CD4-positive, alpha-beta T cell (primary cell): ENCODE measurements around the gene SWAP70. TPM values are rescaled to one million over a fixed set of nuclear protein-coding genes. Genes with fewer than 3 reads are reported as not detected.

Experiments
- ATAC-seq: fragments of 200-7000 bp; cut with Tn5 transposase; one replicate; pipeline ENCODE4 v1.10.0; 2022; ENCODE audit warnings: mild to moderate bottlenecking; ENCODE audit not compliant: poor library complexity
- CTCF ChIA-PET: fragments of 350-600 bp; sonication (Branson Sonifier 250); formaldehyde crosslinking; loops from one replicate; lab custom pipeline; 2021; ENCODE audit warnings: antibody characterized with exemption, inconsistent platforms; lab: Charles Lee
- POLR2A ChIA-PET: fragments of 350-600 bp; sonication (Branson Sonifier 250); formaldehyde crosslinking; loops from one replicate; lab custom pipeline; 2021; ENCODE audit warnings: antibody characterized with exemption, inconsistent platforms; lab: Charles Lee
- DNase-seq, 14 experiments: peaks; one replicate each; pipeline ENCODE4 v3.0.0-alpha.2; 2013 to 2020; ENCODE audit warnings: mixed read lengths in 2 of 14
- H3K27ac ChIP-seq, 2 donors: one replicate each; pipeline versions ENCODE4 v1.5.1 to v1.7.0; 2013; ENCODE audit warnings: low read length in 2 of 2, low read depth in 1 of 2, mild to moderate bottlenecking in 1 of 2
- H3K27me3 ChIP-seq, 2 experiments: 1 replicate in 1 of 2; 2 replicates in 1 of 2; pipeline versions ENCODE4 v1.6.1 to v1.7.0; 2013; ENCODE audit warnings: low read length in 2 of 2, control low read depth in 1 of 2, mild to moderate bottlenecking in 1 of 2, moderate library complexity in 1 of 2; ENCODE audit not compliant: insufficient read depth in 2 of 2, control insufficient read depth in 1 of 2
- H3K36me3 ChIP-seq: one replicate; pipeline ENCODE4 v1.6.1; 2013; ENCODE audit warnings: low read length, control low read depth; ENCODE audit not compliant: insufficient read depth
- H3K4me1 ChIP-seq: one replicate; pipeline ENCODE4 v1.6.1; 2013; ENCODE audit warnings: low read length, control low read depth; ENCODE audit not compliant: insufficient read depth
- H3K4me3 ChIP-seq: one replicate; pipeline ENCODE4 v1.5.1; 2013; ENCODE audit warnings: mild to moderate bottlenecking, low read length, moderate library complexity
- H3K9me3 ChIP-seq, 2 experiments: 1 replicate in 1 of 2; 2 replicates in 1 of 2; pipeline versions ENCODE4 v1.6.1 to v1.7.0; 2013; ENCODE audit warnings: low read length in 2 of 2, mild to moderate bottlenecking in 2 of 2, control low read depth in 1 of 2, moderate library complexity in 1 of 2; ENCODE audit not compliant: control insufficient read depth in 1 of 2, insufficient read depth in 1 of 2
- H3K27ac Mint-ChIP-seq: one replicate; pipeline ENCODE4 v1.8.0; 2020; ENCODE audit warnings: mixed read lengths
- H3K27me3 Mint-ChIP-seq: one replicate; pipeline ENCODE4 v1.8.0; 2021; ENCODE audit warnings: mixed read lengths
- H3K36me3 Mint-ChIP-seq: one replicate; pipeline ENCODE4 v1.8.0; 2021; ENCODE audit warnings: low read depth, mixed read lengths
- H3K4me1 Mint-ChIP-seq: one replicate; pipeline ENCODE4 v1.8.0; 2021; ENCODE audit warnings: low read depth, mixed read lengths
- H3K4me3 Mint-ChIP-seq: one replicate; pipeline ENCODE4 v1.8.0; 2020; ENCODE audit warnings: mild to moderate bottlenecking, mixed read lengths
- H3K9me3 Mint-ChIP-seq: one replicate; pipeline ENCODE4 v1.8.0; 2020; ENCODE audit warnings: mixed read lengths
- CTCF ChIP-seq: fragments of 200-600 bp; IDR thresholded peaks from one replicate; pipeline ENCODE4 v1.8.0; 2022; ENCODE audit warnings: antibody characterized with exemption, mild to moderate bottlenecking
- intact Hi-C, 2 experiments: fragments of 100-400 bp; cut with DNase I in 1 of 2; cut with micrococcal nuclease in 1 of 2; formaldehyde crosslinking; loops; one replicate each; pipeline versions ENCODE4 v1.15.1 to v1.9.0; 2023 to 2025; cut with DNase I, micrococcal nuclease
- total RNA-seq, 174 experiments: library from RNA in 2 of 174; stranded (reverse) in 2 of 174; gene quantifications; one replicate each; pipeline ENCODE4 v1.2.3 and lab custom pipeline; 2021 to 2026

The SWAP70 gene
- total RNA-seq, 2 experiments from 2014 or later, result 4.0 to 4.1 TPM

- DNase-seq (no peak), ATAC-seq (no peak)
- H3K36me3 Mint-ChIP-seq, result peaks cover 3% of the 10 kb centered on the region
- H3K4me1 Mint-ChIP-seq, result peaks cover 16% of the 10 kb centered on the region
- no peaks in the 10 kb centered on the region for H3K27me3 Mint-ChIP-seq
- no peak overlapping the region for H3K4me3 Mint-ChIP-seq
- no peaks in the 10 kb centered on the region for H3K9me3 ChIP-seq
- no peaks in the 10 kb centered on the region for H3K36me3 ChIP-seq
- no peaks in the 10 kb centered on the region for H3K4me1 ChIP-seq
- no peak overlapping the region for H3K4me3 ChIP-seq
- H3K27me3 ChIP-seq, result no peaks in the 10 kb centered on the region
- H3K27ac ChIP-seq, result no peak overlapping the region
- TF ChIP-seq CTCF, result no peak
- ChIA-PET POLR2A (no interaction called here), CTCF (interaction anchor here (1.0 kb wide), 1 partner anchor 13 kb away, joined by 3 read pairs; no protein-coding TSS in a partner anchor)
- intact Hi-C loops, result no loop called here
- no peaks in the 10 kb centered on the region for H3K9me3 Mint-ChIP-seq
- peak overlapping the region; percentile 9 for H3K27ac Mint-ChIP-seq
Measured at GRCh38 chr11:9720290-9720630, 56.4 kb downstream of the SWAP70 start.

- no peak overlapping the region for H3K4me3 Mint-ChIP-seq
- H3K27me3 ChIP-seq, result no peaks in the 10 kb centered on the region
- no peak for ATAC-seq
- no peak overlapping the region for H3K27ac Mint-ChIP-seq
- no peaks in the 10 kb centered on the region for H3K36me3 ChIP-seq
- no peaks in the 10 kb centered on the region for H3K9me3 ChIP-seq
- H3K4me1 Mint-ChIP-seq, result peaks cover 10% of the 10 kb centered on the region
- ChIA-PET POLR2A (no interaction called here), CTCF (no interaction called here)
- H3K4me1 ChIP-seq, result no peaks in the 10 kb centered on the region
- intact Hi-C loops, result no loop called here
- H3K27ac ChIP-seq, result no peak overlapping the region
- no peaks in the 10 kb centered on the region for H3K9me3 Mint-ChIP-seq
- no peak for TF ChIP-seq CTCF
- H3K36me3 Mint-ChIP-seq, result no peaks in the 10 kb centered on the region
- no peaks in the 10 kb centered on the region for H3K27me3 Mint-ChIP-seq
- no peak for DNase-seq
- H3K4me3 ChIP-seq, result no peak overlapping the region
Measured at GRCh38 chr11:9722023-9722422, 58.1 kb downstream of the SWAP70 start.

DNA sequence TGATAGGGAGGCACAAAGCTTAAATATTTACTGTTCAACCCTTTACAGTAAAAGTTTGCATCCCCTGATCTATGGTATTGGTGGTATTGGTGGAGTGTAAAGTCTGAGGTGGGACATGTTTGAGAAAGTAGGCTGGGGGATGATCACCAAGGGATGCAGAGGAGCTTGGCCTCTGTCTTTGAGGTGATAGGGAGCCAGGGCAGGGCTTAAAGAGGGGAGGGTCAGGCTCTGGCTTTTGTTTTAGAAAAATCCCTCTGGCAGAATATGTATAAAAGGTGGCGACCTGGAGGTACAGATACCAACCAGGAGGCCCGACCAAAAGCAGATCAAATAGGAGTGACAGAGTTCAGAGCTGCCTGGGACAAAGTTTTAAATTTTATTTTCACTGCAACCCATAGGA is 59.0 kb downstream of the SWAP70 start:
- H3K36me3 ChIP-seq, result no peaks in the 10 kb centered on the region
- H3K27me3 Mint-ChIP-seq, result no peaks in the 10 kb centered on the region
- no peak for DNase-seq
- ChIA-PET CTCF (no interaction called here), POLR2A (no interaction called here)
- H3K27me3 ChIP-seq, result no peaks in the 10 kb centered on the region
- H3K4me3 ChIP-seq, result no peak overlapping the region
- H3K9me3 ChIP-seq, result no peaks in the 10 kb centered on the region
- no peaks in the 10 kb centered on the region for H3K4me1 ChIP-seq
- H3K27ac Mint-ChIP-seq, result no peak overlapping the region
- intact Hi-C loops, result no loop called here
- no peaks in the 10 kb centered on the region for H3K9me3 Mint-ChIP-seq
- H3K4me1 Mint-ChIP-seq, result peaks cover 8% of the 10 kb centered on the region
- no peak overlapping the region for H3K27ac ChIP-seq
- ATAC-seq, result no peak
- no peaks in the 10 kb centered on the region for H3K36me3 Mint-ChIP-seq
- TF ChIP-seq CTCF, result no peak
- H3K4me3 Mint-ChIP-seq, result no peak overlapping the region
